ENCODE data around the gene SAMMSON.

The SAMMSON gene

DNA sequence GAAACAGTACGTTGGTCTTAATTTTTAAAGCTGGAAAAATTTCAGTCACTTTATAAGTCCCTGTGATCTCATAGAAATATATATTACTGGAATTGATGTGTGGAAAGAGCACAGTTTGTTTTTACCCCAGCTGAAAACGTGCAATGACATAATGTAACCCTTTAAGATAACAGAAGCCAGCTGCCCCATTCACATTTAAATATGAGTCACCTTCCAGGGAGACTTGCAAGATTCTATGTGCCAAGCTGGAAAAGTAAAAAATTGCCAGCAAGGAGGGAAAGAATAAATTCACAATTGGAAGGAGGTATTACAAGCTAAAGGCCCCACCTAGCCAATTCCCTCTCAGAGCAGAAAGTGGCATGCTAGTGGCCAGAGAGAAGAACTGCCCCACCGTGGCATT lies 50.2 kb downstream of the SAMMSON start:
- H3K4me3 ChIP-seq (ENCODE audit: low read depth, low read length): no peak overlapping the region
- TF ChIP-seq, protein P1, sequence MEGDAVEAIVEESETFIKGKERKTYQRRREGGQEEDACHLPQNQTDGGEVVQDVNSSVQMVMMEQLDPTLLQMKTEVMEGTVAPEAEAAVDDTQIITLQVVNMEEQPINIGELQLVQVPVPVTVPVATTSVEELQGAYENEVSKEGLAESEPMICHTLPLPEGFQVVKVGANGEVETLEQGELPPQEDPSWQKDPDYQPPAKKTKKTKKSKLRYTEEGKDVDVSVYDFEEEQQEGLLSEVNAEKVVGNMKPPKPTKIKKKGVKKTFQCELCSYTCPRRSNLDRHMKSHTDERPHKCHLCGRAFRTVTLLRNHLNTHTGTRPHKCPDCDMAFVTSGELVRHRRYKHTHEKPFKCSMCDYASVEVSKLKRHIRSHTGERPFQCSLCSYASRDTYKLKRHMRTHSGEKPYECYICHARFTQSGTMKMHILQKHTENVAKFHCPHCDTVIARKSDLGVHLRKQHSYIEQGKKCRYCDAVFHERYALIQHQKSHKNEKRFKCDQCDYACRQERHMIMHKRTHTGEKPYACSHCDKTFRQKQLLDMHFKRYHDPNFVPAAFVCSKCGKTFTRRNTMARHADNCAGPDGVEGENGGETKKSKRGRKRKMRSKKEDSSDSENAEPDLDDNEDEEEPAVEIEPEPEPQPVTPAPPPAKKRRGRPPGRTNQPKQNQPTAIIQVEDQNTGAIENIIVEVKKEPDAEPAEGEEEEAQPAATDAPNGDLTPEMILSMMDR (IDR thresholded peaks at IDR 0.05; ENCODE audit: low read depth, low read length): no peak

DNA sequence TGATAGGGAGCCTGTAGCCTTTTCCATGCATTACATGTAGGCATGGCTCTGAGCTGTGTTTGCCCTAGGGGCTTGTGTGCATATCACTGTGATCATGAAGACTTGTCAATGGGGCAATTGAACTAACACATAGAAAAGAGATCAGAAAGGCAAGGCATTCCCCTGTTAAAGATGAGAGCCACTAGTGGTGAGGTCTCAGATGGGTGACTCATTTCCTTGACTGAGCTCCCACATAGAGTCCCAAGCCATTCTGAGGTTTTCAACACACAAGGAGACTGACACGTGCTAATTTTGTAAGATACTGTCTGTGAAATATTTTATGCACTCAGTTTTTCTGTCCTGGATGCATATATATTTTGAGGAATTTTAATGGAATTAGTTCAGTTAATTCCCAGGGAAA lies 53.8 kb downstream of the SAMMSON start:
- TF ChIP-seq, protein P1 (IDR thresholded peaks at IDR 0.05; ENCODE audit: low read depth, low read length): no peak
- no peak overlapping the region for H3K4me3 ChIP-seq (ENCODE audit: low read depth, low read length)

GRCh38 chr3:70056081-70056480 lies 56.5 kb downstream of the SAMMSON start:
- no peak overlapping the region for H3K4me3 ChIP-seq (ENCODE audit: low read depth, low read length)
- TF ChIP-seq, protein P1 (IDR thresholded peaks at IDR 0.05; ENCODE audit: low read depth, low read length): no peak

DNA sequence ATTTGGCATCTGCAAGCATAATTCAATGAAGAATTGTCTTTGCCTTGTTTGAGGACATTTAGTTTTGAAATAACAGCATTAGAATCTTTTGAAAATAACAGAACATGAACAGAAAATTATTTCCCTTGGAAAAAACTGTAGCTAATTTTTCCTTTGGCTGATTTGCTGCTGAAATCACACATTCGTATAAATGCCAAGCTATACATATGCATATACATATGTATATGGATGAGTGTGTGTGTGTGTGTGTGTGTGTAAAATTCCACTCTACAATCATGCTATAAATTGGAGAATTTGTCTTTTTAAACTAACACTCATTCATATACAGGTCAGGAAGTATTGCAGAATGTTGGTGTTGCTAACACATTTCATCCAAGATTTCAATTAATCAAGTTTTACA lies 57.9 kb downstream of the SAMMSON start:
- H3K4me3 ChIP-seq (ENCODE audit: low read depth, low read length): no peak overlapping the region
- TF ChIP-seq, protein P1 (IDR thresholded peaks at IDR 0.05; ENCODE audit: low read depth, low read length): no peak

DNA sequence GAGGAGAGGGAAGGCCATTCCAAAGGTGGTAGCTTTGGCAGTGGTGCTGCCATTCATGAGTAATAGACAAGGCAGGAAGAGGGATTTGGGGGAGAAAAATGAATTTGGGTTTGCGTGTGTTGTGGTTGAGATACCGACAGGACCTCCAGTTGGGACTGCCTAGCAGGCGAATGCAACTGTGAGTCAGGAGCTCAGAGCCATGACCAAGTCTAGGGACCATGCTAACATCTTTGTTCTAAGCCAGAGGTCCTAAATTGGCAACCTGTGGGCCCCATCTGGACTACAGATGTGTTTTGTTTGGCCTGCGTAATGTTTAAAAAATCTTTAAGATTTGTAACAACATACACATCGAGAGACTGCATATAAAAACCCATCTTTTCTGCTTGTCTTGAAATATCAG lies 61.6 kb downstream of the SAMMSON start:
- TF ChIP-seq, protein P1 (IDR thresholded peaks at IDR 0.05; ENCODE audit: low read depth, low read length): no peak
- no peak overlapping the region for H3K4me3 ChIP-seq (ENCODE audit: low read depth, low read length)

GRCh38 chr3:70064194-70064779 lies 64.8 kb downstream of the SAMMSON start:
- H3K4me3 ChIP-seq (ENCODE audit: low read depth, low read length): no peak overlapping the region
- TF ChIP-seq, protein P1 (IDR thresholded peaks at IDR 0.05; ENCODE audit: low read depth, low read length): peak; percentile 57

GRCh38 chr3:70065696-70066253 lies 66.2 kb downstream of the SAMMSON start:
- TF ChIP-seq, protein P1 (IDR thresholded peaks at IDR 0.05; ENCODE audit: low read depth, low read length): no peak
- no peak overlapping the region for H3K4me3 ChIP-seq (ENCODE audit: low read depth, low read length)
